NCI-H2107 treated with DMSO at 0.1 percent for 48 hours (cell line): ENCODE data around the gene MANBA.
"Not testable (repeated sequence)": the region's sequence is repeated elsewhere in the genome, so short reads cannot be mapped to it uniquely, and the experiment has no call there.

Experiments used
- DNase-seq: peaks from one replicate; lab custom pipeline; 2025; ENCODE audit not compliant: unreplicated experiment; lab: John Stamatoyannopoulos, UW

Gene MANBA

DNA sequence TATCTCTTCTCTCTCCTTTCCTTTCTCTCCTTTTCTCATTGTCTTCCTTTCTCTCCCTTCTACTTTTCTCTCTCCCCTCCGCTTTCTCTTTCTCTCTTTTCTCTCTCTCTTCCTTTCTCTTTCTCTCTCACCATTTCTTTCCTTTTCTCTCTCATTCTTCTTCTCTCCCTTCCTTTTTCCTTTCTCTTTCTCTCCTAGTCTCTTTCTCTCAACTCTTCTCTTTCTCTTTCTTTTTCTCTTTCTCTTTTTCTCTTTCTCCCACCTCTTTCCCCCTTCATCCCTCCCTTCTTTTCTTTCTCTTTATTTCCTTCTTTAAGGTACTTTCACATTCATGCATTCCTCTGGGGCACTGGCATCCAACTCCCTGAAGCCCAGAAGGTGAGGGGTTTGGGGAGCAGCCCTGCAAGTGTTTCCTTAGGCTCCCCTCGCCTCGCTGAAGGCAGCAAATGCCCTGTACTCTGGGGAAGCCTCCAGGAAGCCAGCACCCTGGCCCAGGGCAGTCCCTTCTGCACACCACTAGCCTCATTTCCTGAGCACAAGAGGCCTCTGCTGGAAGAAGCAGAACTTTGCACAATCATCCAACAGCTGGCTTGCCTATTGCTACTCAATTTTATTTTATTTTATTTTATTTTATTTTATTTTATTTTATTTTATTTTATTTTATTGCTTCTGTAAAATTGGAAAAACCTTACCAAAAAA is 135.4 kb downstream of the MANBA start:
- no peak for DNase-seq

GRCh38 chr4:102624505-102624904 is 136.3 kb downstream of the MANBA start:
- DNase-seq, result no peak

DNA sequence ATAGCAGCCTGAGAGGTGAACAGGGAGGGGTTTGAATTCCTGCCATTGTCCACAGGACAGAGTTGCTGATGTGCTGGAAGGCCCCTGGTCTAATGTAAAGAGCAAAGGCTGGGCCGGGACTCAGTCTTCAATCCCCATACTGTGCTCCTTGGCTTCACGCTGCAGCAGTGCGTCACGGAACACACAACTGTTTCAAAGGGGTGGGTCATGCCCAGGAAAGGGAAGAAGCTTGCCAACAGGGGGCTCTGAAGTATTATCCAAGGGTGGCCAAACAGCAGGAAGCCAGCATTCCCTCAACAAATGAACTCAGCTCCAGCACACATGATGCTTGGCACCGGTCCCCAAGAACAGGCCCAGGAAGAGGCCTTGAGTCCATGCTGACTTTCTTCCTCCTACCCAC is 137.1 kb downstream of the MANBA start:
- no peak for DNase-seq

DNA sequence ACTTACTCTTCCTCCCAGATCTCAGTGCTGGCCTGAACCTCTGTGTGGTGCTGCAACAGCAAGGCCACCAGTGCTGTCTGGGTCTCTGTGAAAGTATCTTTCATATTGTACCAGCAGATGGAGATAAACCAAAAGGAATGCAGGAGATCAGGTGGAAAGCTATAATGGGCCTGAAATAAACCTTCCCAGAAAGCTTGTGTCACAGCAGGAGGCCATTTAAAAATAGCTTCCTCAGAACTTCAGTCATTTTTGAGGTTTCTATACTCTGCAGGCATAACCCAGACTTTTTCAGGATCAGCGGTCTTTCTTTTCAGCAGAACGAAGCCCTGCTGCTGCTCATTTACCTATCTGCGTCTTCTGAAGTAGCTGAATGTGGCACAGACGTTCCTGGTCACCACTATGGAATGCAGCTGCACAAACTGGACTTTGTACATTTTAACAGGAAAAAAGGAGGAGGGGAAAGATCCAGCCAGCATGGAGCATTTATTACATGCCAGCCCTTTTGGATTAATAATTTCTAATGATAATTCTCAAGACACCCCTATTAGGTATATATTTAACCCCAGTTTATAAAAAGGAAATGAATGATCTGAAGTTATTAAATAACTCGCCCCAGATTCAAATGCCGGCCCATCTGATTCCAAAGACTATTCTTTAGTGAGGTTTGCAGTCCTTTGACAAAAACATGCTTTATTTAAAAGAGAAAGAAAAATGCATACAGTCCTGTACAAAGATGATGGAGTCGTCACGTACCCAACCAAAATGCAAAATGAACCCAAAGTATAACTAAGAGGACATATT is 139.9 kb downstream of the MANBA start:
- DNase-seq, result peak; percentile 77

DNA sequence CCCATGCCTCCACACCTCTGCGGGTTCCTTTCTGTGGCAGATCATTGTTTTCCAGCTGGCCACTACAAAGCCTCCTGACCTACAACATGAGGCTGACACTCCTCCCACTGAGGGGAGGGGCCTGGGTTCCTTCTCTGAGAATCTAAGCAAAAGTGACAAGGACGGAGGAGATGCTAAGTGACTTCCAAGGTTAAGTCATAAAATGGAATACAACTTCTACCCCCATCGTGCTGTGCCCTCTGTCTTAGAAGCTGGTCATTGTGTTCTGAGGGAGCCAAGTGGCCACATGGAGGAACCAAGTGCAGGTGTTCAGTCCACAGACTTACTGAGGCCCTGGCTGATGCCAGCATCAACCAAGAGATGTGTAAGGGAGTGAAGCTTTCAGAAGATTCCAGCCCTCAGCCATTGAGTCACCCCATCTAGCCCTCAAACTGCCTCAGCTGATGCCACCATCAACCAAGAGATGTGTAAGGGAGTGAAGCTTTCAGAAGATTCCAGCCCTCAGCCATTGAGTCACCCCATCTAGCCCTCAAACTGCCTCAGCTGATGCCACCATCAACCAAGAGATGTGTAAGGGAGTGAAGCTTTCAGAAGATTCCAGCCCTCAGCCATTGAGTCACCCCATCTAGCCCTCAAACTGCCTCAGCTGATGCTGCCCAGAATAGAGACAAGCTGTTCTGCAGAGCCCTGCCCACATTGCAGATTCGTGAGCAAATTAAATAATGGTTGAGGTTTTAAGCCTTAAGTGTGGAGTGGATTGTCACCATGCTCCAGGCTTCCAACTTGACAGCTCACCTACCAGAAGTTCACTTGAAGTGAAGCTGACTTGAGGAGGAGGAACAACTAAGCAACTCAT is 140.8 kb downstream of the MANBA start:
- not testable (repeated sequence) for DNase-seq

GRCh38 chr4:102619021-102619420 is 141.7 kb downstream of the MANBA start:
- not testable (repeated sequence) for DNase-seq

DNA sequence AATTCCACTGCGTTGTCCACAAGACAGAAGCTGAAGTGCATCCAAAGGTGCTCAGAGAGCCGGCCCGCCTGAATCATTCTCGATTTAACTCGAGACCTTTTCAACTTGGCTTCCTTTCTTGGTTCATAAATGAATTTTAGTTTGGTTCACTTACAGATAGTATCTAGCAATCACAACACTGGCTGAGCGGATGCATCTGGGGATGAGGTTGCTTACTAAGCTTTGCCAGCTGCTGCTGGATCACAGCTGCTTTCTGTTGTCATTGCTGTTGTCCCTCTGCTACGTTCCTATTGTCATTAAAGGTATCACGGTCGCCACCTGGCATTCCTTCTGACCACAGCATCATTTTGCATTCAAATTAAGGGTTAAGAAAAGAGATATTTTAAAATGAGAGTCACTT is 144.1 kb downstream of the MANBA start:
- DNase-seq, result peak; percentile 50

DNA sequence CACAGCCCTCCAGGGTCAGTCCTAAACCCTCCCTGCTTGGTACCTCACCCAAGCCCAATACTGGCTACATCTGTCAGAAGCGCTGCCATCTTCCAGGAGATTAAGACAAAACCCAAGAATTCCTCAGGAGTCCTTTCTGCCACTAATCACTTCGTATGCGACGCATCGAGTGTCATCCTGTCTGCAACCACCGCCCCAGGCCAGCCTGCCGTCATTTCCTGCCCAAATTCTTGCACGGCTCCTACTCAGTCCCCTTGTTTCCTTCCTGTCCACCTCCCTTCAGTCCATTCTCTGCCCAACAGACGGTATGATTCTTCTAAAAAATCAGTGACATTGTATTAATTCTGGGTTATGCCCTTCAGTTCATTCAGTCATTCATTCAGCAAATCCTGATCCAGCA is 146.0 kb downstream of the MANBA start:
- no peak for DNase-seq

DNA sequence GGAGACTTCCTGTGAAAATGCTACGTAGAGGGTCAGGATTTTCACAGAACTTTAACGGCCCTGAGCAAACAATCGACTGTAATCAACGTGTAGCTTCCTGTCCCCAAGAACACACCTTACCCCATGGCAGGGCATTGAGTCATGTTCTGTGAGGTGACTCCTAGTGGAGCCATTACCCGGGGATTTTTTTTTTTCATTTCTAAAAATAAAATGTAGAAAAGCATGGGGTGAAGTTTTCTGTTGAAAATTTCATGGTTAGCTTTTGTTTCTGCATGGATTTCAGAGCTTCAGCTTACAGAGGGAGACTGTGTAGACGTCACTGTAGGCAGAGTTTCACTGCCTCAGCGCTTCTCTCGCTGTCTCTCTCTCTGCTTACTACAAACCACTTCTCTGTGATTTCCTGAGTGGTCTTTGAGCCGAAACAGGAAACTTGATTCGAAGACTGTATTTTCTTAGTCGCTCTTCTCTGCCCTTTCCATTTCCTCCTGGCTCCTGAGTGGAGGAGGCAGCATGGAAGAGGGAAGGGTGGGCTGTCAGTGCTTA is 147.9 kb downstream of the MANBA start:
- DNase-seq, result no peak

- no peak for DNase-seq
Observed at GRCh38 chr4:102612210-102612609, 148.6 kb downstream of the MANBA start.

DNA sequence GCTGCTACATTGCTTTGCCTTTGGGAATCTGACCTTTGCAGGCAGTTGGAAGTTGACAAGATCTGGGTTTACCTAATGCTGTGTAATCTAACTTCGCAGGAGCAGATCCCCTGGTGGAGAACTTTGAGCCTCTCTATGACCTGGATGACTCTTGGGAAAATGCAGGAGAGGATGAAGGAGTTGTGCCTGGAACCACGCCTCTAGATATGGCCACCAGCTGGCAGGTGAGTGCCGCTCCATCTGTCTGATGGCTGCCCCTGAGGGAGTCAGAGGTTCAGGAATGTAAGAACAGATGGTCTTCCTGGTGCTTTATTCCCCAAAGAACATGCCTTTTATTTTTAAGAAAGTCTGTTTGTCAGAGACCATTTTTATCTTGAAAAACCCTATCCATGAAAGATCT is 150.3 kb downstream of the MANBA start:
- DNase-seq, result no peak

- no peak for DNase-seq
Observed at GRCh38 chr4:102610007-102610406, 150.8 kb downstream of the MANBA start.

DNA sequence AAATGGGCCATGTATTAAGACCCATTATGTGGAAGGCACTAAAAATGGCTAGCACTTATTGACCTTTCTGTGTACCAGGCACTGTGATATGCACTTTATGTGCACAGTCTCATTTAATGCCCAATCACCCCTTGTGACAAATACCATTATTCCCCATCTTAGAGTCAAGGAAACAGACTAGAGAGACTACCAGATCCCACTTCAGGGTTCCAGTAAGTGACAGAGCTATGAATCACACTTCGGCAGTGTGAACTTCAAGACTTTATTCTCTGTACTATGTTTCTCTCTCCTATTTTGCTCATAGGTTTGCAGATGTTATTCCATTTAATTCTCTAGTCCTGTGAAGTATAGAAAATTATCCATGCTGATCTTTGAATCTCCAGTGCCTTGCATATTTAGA is 152.6 kb downstream of the MANBA start:
- no peak for DNase-seq

- DNase-seq, result no peak
Observed at GRCh38 chr4:102606846-102607450, 153.8 kb downstream of the MANBA start.

- DNase-seq, result no peak
Observed at GRCh38 chr4:102606261-102606660, 154.5 kb downstream of the MANBA start.

DNA sequence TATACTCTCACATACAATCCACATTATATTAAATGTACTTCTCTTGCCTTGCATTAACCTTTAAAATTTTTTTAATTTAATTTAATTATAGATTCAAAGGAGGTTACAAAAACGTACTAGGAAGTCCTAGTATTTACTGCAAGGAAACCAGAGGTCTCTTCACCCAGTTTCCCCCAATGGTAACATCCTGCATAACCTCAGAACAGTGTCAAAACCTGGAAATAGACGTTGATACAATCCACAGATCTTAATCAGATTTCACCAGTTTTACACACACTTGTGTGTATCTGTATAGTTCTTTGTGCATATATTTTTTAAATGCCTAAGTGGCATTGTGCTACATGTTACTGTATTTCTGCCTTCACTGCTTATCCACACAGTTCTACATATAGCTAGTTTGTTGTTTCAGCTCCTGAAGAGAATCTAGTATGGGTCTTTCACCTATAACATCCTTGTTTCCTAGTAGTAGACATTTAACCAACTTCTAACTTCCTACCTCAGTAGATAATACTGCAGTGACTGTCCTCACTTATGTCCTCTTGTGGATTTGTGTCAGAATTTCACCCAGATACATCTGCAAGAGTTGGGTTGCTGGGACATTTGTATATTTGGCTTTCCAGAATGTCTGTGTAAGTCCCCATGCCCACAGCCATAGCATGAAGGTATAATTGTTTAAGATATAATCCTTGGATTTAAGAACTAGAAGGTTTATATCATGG is 156.4 kb downstream of the MANBA start:
- no peak for DNase-seq

DNA sequence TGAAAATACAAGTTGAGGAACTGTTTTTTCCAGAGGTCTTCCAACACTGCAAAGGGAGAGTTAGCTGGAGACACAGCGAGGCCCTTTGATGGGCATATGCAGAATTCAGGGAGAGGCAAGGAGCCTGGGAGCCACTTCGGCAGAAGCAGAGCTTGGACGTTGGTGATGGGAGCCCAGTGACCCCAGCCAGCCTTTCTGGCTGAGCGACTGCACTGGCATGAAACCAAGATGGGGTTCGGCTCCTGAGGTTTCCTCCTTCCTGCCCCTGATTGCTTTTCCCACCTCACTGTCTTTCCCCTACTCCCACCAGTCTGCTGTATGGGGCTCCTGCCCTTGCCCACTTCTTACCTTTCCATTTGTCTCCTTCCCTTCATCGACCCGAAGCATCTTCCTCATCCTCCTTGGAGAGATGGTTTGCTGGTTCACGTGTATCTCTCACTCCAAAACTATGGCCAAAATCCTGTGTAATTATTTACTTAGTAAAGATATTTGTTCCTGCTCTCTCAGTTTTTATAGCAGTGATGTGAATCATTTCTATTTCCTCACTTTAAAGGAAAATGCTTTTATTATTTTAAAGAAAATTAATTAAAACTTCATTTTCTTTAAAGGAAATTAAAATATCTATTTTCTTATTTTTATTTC is 159.1 kb downstream of the MANBA start:
- no peak for DNase-seq

DNA sequence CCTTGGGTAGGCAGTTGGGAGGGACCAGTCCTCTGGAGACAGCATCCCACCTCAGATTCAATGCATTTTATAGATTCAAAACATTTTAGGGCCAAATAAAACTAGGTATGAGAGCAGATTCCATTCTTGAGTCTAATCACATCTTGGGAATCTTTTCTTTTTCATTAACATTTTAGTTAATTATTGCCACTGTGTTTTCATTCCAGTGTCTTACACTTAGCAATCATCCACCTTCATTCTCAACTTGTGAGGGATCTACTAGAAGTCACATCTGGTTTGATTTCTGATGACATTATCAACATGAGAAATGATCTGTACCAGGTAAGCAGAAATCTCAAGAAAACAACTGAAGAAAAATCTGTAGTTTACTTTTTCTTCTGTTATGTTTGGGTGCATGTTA is 160.1 kb downstream of the MANBA start:
- no peak for DNase-seq

DNA sequence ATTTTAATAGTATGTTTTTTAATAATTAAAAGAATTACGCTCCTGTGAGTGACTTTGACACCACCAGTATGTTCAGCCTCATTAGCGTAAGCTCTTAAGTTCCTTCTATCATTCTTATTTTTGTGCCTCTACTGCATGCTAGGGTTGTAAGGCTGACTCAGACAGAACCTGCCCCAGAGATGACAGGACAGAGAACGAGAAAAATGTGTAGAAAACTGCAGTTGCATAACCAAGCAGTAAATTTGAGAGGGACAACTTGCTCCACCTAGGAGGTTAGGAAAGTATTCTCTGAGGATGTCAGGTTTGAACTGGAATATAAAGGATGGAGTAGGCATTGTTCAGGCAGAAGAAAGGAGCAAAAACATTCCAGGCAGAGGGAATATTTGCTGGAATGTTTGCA is 160.9 kb downstream of the MANBA start:
- DNase-seq, result no peak

DNA sequence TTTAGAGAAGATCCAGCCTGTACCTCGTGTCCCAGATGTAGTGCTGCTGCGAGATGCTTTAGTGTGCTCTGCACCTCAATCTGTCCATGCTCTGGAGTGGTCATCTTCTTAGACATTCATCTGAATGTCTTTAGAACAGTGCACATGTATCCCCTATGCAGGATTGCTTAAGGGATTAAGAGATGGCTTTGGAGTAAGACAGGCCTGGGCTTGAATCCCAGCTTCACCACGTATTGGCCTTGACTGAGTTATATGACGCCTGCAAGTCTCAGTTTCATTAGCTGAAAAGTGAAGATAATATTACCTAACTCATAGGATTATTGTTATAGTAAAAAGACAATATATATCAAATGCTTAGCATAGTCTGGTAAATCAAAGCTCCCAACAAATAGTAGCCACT is 161.3 kb downstream of the MANBA start:
- DNase-seq, result no peak
